HepG2 (cell line): ENCODE measurements around the gene PRKAR1A. TPM values are rescaled to one million over a fixed set of nuclear protein-coding genes. Genes with fewer than 3 reads are reported as not detected.

Source experiments
- CCAR2 ChIP-seq: fragments of 200-400 bp; formaldehyde crosslinking; optimal IDR thresholded peaks from 2 replicates; pipeline ENCODE3; 2018; ENCODE audit warnings: low read depth, mild to moderate bottlenecking, low read length, moderate library complexity
- ETV5 ChIP-seq: IDR thresholded peaks from 2 replicates; pipeline ENCODE4 v1.6.1; 2018; ENCODE audit warnings: missing biosample characterization, missing genetic modification reagents, inconsistent platforms, borderline replicate concordance
- IKZF5 ChIP-seq: IDR thresholded peaks from 2 replicates; pipeline ENCODE4 v1.6.1; 2018; ENCODE audit warnings: missing genetic modification reagents, mild to moderate bottlenecking, missing compliant biosample characterization
- MAX ChIP-seq: IDR thresholded peaks from 2 replicates; pipeline ENCODE4 v1.6.1; 2012; ENCODE audit warnings: inconsistent platforms
- NR2F6 ChIP-seq, 2 experiments: IDR thresholded peaks; 2 replicates each; pipeline ENCODE4 v1.6.1; 2016; ENCODE audit warnings: antibody characterized with exemption in 1 of 2, mild to moderate bottlenecking in 1 of 2
- SATB2 ChIP-seq: sonication (generic); formaldehyde crosslinking; IDR thresholded peaks from 2 replicates; pipeline ENCODE4 v1.5.0; 2020; ENCODE audit warnings: missing genetic modification reagents
- SCMH1 ChIP-seq: sonication (generic); formaldehyde crosslinking; IDR thresholded peaks from 2 replicates; pipeline ENCODE4 v1.9.0; 2021; ENCODE audit warnings: missing genetic modification reagents, mild to moderate bottlenecking, borderline replicate concordance
- YEATS2 ChIP-seq: sonication (generic); formaldehyde crosslinking; IDR thresholded peaks from 2 replicates; pipeline ENCODE4 v1.4.0; 2020; ENCODE audit warnings: missing genetic modification reagents, borderline replicate concordance
- ZC3H13 ChIP-seq: sonication (generic); formaldehyde crosslinking; IDR thresholded peaks from 2 replicates; pipeline ENCODE4 v1.8.1; 2023; ENCODE audit warnings: mild to moderate bottlenecking, missing genetic modification reagents, moderate library complexity
- ZNF20 ChIP-seq: sonication (generic); formaldehyde crosslinking; IDR thresholded peaks from 2 replicates; pipeline ENCODE4 v1.4.0; 2020; ENCODE audit warnings: mild to moderate bottlenecking, moderate library complexity, missing genetic modification reagents
- ZNF335 ChIP-seq: sonication (generic); formaldehyde crosslinking; IDR thresholded peaks from 2 replicates; pipeline ENCODE4 v1.4.0; 2020; ENCODE audit warnings: missing genetic modification reagents
- ZNF407 ChIP-seq: sonication (generic); formaldehyde crosslinking; IDR thresholded peaks from one replicate; pipeline ENCODE4 v1.5.1; 2020; ENCODE audit warnings: mild to moderate bottlenecking, missing genetic modification reagents; ENCODE audit errors: not compliant biosample characterization
- ZNF558 ChIP-seq: sonication (generic); formaldehyde crosslinking; IDR thresholded peaks from 2 replicates; pipeline ENCODE4 v1.9.0; 2022; ENCODE audit warnings: mild to moderate bottlenecking, missing genetic modification reagents, borderline replicate concordance
- ZNF614 ChIP-seq: IDR thresholded peaks from 2 replicates; pipeline ENCODE4 v1.6.1; 2018; ENCODE audit warnings: missing biosample characterization, missing genetic modification reagents, inconsistent platforms, borderline replicate concordance
- ZNF770 ChIP-seq: sonication (generic); formaldehyde crosslinking; IDR thresholded peaks from 2 replicates; pipeline ENCODE4 v1.5.0; 2020; ENCODE audit warnings: mild to moderate bottlenecking, missing genetic modification reagents
- ZXDC ChIP-seq: sonication (generic); formaldehyde crosslinking; IDR thresholded peaks from 2 replicates; pipeline ENCODE4 v1.5.0; 2020; ENCODE audit warnings: mild to moderate bottlenecking, missing genetic modification reagents
- polyA plus RNA-seq, 8 experiments: library from polyadenylated mRNA; depleted of rRNA in 3 of 8; stranded (reverse) in 7 of 8; unstranded in 1 of 8; fragments of >200 nt; fragmentation: Illumina TruSeq in 4 of 8; extraction: Trizol in 4 of 8; gene quantifications; 2 replicates each; pipeline versions ENCODE4 v1.2.1 to v1.2.3, GENCODE V29; 2011 to 2016; ENCODE audit warnings: low read depth in 4 of 8, missing spikeins in 1 of 8, mixed read lengths in 1 of 8; ENCODE audit not compliant: insufficient read depth in 1 of 8
- total RNA-seq, 5 experiments: library from RNA; depleted of rRNA; stranded (reverse); fragments of >200 nt; fragmentation: Illumina TruSeq; extraction: Trizol; gene quantifications; 2 replicates each; pipeline ENCODE4 v1.2.3, GENCODE V29; 2016; ENCODE audit warnings: low read depth in 1 of 5

Gene PRKAR1A
- total and polyA plus RNA-seq, 2 of the 13 experiments (the other 11 are each of a cell fraction or from before 2014, with no cell fraction given) = 265 to 266 TPM

GRCh38 chr17:68598074-68598473, 85.8 kb downstream of the PRKAR1A start (continued):
- TF ChIP-seq ZNF407 (CRISPR knock-in tag) = no peak
- TF ChIP-seq ZNF614 (CRISPR knock-in tag) = no peak
- TF ChIP-seq ZNF335 (CRISPR knock-in tag) = 0 out of 2 replicates have a peak, but pooled peaks have one; percentile 10
- no peak for TF ChIP-seq YEATS2 (CRISPR knock-in tag)
- TF ChIP-seq CCAR2 = no peak
- TF ChIP-seq ZNF770 (CRISPR knock-in tag) = peak; percentile 55
- TF ChIP-seq ZC3H13 (CRISPR knock-in tag) = peak; percentile 57; the same call in 1 of the 2 replicates
- peak; percentile 8; the same call in 1 of the 2 replicates for TF ChIP-seq MAX
- TF ChIP-seq SATB2 (CRISPR knock-in tag) = no peak
- no peak for TF ChIP-seq IKZF5 (CRISPR knock-in tag)
- no peak for TF ChIP-seq ETV5 (CRISPR knock-in tag)
- TF ChIP-seq ZNF558 (CRISPR knock-in tag) = no peak
- TF ChIP-seq SCMH1 (CRISPR knock-in tag) = no peak
- TF ChIP-seq NR2F6 (IDR thresholded peaks at IDR 0.05) = no peak
- no peak for TF ChIP-seq NR2F6 (CRISPR knock-in tag; IDR thresholded peaks at IDR 0.05)
- no peak for TF ChIP-seq ZNF20 (CRISPR knock-in tag)
- TF ChIP-seq ZXDC (CRISPR knock-in tag) = no peak
